C4-2B (cell line): Measurements from ENCODE around the gene SLC6A16.
"Not testable (repeated sequence)": the region's sequence is repeated elsewhere in the genome, so short reads cannot be mapped to it uniquely, and the experiment has no call there.

Experiments used
- ZFX ChIP-seq: fragments of 450-650 bp; IDR thresholded peaks from 2 replicates; pipeline ENCODE4 v1.6.1; 2017
- TF ChIP-seq, protein P1 (sequence below): fragments of 450-650 bp; conservative IDR thresholded peaks from 2 replicates; pipeline ENCODE4 v1.5.1; 2017; ENCODE audit warnings: mild to moderate bottlenecking

DNA sequence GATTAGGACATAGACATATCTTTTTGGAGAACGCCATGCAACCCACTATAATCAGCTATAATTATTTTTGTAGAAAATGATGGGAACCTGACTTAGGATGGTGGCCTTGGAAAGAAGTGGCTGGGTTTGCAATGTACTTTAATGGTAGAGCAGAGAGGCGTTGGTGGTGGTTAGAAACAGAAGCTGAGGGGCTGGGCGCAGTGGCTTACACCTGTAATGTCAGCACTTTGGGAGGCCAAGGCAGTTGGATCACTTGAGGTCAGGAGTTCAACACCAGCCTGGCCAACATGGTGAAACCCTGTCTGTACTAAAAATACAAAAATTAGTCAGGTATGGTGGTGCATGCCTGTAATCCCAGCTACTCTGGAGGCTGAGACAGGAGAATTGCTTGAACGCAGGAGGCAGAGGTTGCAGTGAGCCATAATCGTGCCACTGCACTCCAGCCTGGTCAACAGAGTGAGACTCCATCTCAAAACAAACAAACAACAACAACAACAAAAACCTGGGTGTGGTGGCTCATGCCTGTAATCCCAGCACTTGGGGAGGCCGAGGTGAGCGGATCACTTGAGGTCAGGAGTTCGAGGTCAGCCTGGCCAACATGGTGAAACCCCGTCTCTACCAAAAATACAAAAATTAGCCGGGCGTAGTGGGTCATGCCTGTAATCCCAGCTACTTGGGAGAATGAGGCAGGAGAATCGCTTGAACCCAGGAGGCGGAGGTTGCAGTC is 7.9 kb upstream of the SLC6A16 start:
- TF ChIP-seq, protein P1, sequence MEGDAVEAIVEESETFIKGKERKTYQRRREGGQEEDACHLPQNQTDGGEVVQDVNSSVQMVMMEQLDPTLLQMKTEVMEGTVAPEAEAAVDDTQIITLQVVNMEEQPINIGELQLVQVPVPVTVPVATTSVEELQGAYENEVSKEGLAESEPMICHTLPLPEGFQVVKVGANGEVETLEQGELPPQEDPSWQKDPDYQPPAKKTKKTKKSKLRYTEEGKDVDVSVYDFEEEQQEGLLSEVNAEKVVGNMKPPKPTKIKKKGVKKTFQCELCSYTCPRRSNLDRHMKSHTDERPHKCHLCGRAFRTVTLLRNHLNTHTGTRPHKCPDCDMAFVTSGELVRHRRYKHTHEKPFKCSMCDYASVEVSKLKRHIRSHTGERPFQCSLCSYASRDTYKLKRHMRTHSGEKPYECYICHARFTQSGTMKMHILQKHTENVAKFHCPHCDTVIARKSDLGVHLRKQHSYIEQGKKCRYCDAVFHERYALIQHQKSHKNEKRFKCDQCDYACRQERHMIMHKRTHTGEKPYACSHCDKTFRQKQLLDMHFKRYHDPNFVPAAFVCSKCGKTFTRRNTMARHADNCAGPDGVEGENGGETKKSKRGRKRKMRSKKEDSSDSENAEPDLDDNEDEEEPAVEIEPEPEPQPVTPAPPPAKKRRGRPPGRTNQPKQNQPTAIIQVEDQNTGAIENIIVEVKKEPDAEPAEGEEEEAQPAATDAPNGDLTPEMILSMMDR = not testable (repeated sequence)
- TF ChIP-seq ZFX = not testable (repeated sequence)
